Ovary (tissue), 3 donors: Measurements from ENCODE around the gene TAPBP.

Experiments
- POLR2A ChIP-seq: fragments of 450-650 bp; IDR thresholded peaks from one replicate; pipeline ENCODE4 v1.6.1; 2017; ENCODE audit warnings: antibody characterized with exemption, mild to moderate bottlenecking, moderate library complexity
- TF ChIP-seq, protein P1 (sequence below), 3 donors: fragments of 450-650 bp in 2 of 3; fragments of 200-600 bp in 1 of 3; IDR thresholded peaks; one replicate each; pipeline versions ENCODE4 v1.5.1 to v1.8.0; 2016 to 2022; ENCODE audit warnings: antibody characterized with exemption in 3 of 3, mild to moderate bottlenecking in 1 of 3
- donor health status: DM: no; HTN: no; CAD: no.

DNA sequence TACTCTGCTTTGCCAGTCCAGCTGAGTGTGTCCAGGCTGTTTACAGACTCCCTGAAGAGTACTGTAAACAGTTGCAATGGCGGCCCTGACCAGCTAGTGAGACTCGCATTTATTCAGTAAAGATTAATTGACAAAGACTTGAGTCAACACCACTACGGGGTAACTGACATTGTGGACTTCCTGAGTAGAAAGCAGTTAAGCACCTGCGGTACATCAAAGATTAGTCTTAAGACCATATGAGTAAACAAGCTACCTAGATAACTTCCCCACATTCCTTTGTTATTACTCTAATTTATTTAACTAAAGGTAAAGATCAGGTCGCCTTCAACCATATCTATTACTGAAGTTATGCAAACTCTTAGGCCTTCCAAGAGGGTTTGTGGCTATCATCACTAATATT is 54.8 kb downstream of the TAPBP start:
- TF ChIP-seq, protein P1, sequence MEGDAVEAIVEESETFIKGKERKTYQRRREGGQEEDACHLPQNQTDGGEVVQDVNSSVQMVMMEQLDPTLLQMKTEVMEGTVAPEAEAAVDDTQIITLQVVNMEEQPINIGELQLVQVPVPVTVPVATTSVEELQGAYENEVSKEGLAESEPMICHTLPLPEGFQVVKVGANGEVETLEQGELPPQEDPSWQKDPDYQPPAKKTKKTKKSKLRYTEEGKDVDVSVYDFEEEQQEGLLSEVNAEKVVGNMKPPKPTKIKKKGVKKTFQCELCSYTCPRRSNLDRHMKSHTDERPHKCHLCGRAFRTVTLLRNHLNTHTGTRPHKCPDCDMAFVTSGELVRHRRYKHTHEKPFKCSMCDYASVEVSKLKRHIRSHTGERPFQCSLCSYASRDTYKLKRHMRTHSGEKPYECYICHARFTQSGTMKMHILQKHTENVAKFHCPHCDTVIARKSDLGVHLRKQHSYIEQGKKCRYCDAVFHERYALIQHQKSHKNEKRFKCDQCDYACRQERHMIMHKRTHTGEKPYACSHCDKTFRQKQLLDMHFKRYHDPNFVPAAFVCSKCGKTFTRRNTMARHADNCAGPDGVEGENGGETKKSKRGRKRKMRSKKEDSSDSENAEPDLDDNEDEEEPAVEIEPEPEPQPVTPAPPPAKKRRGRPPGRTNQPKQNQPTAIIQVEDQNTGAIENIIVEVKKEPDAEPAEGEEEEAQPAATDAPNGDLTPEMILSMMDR (IDR thresholded peaks at IDR 0.05) = no peak
- no peak for TF ChIP-seq POLR2A
